Measurements from ENCODE around the gene VEGFC.

Gene VEGFC

DNA sequence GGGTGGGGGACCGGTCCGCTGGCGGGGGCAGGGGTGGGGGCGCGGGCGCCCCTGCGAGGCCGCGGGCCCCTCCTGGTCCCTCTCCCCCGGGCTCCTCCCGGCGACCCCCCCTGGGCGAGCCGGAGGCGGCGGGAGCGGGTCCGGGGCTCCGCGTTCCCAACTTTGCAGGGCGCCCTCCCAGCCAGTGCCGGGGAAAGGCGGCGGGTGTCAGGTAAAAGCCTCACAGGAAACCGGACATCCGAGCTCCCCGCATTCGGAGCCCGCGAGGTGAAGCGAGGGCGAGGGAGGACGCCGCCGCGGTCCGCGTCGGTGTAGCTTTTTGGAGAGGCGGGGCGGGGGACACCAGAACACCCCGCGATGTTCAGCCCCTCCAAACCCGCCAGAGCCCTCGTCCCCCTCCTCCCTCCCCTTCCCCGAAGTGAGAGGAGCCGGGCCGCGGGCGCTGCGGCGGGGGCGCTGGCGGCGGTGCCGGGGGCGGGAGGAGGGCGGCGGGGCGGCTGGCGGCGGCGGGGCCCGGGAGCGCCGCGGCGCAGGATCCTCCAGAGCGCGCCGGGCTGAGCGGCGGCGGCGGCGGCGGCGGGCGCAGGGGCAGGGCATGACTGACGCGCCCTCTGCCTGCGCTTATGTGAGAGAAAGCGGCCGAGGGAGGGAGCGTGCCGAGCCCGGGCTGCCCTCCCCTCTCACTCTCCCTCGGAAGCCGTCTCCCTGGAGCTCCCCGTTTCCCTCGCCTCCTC lies at the start of gene VEGFC:
Gene VEGFC (minus strand): TSS at position 597 of the 734 bp plus-strand sequence. CDS start 611 bp downstream, outside the sequence.
- DNase-seq = no peak

- no peak for DNase-seq
Observed at GRCh38 chr4:176841711-176842112, 49.0 kb upstream of the VEGFC start.

DNA sequence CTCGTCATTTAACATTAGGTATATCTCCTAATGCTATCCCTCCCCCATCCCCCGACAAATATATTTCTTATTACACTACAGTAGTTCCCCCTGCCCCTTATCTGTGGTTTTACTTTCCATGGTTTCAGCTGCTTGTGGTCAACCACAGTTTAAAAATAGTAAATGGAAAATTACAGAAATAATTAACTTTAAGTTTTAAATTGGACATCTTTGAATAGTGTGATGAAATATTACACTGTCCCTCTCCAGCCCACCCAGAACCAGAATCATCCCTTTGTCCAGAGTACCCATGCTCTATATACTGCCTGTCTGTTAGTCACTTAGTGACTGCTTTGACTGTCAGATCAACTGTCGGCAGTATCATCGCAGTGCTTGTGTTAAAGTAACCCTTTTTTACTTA lies 47.4 kb upstream of the VEGFC start:
- no peak for DNase-seq

DNA sequence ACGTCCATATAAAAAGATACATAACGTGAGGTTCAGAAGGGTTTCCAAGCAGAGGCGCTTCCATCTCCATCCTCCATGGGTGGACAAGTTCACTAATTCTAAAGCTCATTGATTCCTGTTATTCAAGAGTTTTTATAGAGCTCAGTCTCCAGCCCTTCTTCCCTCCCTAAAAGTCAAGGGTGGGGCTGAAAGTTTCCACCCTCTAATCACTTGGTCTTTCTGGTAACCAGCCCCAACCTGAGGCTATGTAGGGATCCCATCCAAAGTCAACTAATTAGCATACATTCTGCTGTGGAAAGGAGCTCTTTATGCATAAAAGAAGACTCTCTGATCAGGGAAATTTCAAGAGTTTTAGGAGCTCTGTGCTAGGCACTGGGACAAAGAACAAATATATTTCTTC lies 46.9 kb upstream of the VEGFC start:
- no peak for DNase-seq

DNA sequence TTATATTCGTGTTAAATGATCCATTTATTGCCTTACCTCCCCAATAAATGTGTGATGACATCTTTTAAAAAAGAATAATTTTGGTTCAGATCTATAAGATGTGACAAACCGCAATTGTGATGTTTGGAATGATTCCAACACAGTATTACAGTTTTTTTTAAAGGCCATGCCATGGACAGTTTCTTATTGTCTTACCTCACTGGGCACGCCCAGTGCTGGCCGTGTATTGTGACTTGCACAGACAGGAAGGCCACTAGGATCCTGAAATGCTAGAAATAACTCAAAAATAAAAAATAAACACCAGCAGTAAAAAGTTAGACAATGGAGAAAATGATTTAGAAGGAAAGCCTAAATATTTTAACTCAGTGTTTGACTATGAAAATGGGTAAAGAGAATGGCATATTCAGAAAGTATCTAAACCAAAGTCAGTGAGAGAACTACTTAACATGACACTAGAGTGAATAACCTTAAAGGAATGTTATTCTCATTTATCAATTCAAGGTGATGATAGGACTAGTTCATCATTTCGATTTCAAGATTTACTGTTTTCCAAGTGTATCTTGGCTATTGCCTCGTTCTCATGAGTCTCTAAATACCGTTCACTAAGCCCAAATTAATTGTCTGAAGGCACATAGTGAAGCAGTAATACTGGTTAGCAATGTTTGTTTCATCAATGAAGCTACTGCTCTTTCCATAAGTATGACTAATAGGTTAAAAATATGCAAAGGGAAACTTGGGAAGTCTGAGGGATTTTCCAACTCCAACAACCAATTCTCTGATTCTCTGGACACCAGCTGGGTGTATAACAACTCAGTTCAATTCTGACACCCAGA lies 46.1 kb upstream of the VEGFC start:
- no peak for DNase-seq

- no peak for DNase-seq
Observed at GRCh38 chr4:176837169-176837895, 44.6 kb upstream of the VEGFC start.

DNA sequence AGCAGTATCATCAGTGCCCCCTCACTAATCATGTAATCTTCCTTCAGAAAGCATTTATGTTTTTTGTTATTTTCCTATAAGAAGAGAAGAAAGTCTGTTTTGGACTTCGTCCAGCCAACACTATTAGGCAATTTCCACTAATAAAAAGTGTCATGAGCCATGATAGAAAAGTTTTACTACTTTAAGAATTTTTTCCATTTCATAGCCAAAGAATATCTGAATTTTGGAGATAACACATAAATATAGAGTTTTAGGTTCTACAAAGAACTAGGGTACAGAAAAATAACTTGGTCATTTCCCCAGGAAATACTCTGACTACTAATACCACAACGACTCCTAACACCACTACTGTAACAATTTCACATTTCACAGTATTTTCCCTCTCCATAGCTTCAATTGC lies 41.8 kb upstream of the VEGFC start:
- no peak for DNase-seq

DNA sequence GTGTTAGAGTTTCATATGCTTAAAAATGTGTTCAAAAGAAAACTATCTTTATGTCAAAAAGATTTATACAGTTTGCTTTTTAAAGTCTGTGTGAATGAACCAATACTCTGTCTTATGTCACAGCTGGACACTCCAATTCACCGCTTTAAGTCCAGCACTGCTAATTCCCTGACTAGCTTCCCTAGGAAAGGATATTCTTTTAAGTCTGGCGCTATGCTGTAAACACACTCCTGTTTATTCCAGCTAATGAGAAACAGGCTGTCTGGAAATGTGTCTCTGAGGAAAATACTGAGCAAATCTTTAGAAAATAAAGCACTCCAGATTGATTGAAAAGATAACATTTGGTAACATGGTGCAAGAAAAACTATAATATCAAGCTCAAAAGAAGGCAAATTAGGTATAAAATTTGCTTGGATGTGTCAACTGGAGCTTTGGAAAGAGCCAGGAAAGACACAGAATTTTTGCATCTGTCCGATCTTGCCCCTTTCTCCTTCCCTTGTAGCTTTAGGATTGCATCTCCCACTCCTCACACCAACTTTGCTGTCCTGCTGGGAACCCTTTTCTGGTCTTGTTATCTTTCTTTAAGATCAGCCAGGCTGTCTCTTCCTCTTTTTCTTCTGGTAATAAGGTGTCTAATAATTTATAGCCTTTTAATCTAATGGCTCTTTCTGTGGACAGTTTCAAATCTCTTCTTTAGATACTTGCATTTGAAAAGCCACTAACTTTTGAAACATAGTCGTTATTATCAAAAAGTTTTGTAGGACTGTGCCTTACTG lies 40.9 kb upstream of the VEGFC start:
- no peak for DNase-seq

DNA sequence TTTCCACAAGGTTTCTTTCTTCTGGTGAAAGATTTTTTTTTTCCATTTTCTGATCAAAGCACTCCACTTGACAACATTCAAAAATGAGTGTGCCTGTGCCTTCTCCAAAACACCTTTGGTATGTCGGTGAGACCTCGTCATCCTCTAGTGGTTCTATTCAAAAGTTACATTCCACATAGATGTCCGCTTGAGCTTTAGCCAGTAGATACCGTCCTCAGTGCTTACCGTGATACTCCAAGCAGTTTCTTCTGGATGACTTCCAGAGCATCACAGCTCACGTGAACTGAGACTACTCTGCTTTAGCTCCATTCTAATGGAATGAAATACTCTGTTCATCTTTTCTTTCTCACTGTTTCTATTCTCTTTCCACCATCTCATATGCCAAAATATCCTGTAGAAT lies 38.2 kb upstream of the VEGFC start:
- DNase-seq = no peak

GRCh38 chr4:176825586-176825985 lies 32.9 kb upstream of the VEGFC start:
- no peak for DNase-seq

- no peak for DNase-seq
Observed at GRCh38 chr4:176824645-176825366, 32.1 kb upstream of the VEGFC start.

DNA sequence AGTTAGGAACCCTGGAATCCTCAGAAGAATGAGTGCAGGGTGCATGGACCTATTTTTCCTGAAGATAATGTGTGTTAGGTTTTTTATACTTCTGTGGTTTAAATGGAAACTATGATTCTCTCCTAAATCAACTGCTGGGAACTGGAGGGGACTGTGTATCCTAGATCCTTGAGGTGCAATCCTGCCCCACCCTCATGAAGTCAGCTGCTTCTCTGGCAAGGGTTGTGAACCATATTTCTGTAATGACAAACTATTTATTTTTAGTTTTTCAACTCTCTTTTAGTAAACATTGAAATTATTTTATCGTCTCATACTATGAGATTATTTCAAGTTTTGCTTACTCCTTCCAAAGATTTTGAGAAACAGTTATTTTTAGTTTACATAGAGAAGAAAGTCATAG lies 25.8 kb upstream of the VEGFC start:
- no peak for DNase-seq

DNA sequence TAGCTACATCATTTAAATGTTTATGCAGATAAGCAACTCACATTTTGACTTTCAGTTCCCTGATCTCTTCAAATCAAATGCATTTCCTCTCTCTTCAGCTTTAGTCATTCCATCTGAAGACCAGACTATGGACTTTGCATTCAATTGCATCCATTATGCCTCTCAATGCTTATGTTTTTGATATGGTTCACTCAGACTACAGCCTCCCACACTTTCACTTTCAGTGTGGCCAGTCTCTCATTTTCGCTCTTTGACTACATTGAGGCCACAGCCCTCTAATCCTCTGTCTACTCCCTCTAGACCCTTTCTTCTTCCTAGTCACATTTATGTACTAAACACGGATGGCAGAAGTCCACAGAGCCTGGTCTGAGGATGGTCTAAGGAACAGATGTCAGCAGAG lies 24.5 kb upstream of the VEGFC start:
- no peak for DNase-seq

- DNase-seq = no peak
Observed at GRCh38 chr4:176814770-176815169, 22.0 kb upstream of the VEGFC start.

DNA sequence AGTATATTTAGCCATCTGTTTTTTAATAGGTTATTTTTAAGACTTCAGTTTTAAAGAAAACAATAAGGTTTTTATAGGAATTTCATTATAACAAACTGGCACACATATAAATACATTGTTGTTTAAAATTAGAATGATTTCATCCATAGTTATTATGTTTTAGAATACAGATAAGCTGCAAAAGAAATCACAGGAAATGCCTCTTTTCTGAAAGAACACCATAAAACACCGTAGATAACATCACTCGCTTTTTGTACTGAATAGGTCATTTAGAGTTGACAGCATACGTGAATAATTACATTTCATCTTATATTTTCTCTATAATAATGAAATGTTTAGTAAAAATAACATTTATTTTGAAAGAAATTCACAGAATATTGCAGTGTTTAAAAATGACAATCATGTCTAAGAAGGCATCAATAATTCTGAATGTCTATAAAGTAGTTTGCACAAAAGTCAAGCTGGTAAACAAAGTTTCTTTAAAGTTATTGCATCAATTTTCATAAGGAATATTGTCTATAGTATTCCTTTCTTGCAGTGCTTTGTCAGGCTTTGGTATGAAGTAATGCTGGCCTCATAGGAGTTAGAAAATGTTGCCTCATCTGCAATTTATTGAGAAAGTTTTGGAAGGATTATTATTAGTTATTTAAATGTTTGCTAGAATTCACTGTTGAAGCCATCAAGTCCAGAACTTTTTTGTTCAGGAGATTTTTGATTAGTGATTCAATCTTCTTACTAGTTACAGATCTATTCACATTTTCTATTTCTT lies 17.9 kb upstream of the VEGFC start:
- DNase-seq = no peak

DNA sequence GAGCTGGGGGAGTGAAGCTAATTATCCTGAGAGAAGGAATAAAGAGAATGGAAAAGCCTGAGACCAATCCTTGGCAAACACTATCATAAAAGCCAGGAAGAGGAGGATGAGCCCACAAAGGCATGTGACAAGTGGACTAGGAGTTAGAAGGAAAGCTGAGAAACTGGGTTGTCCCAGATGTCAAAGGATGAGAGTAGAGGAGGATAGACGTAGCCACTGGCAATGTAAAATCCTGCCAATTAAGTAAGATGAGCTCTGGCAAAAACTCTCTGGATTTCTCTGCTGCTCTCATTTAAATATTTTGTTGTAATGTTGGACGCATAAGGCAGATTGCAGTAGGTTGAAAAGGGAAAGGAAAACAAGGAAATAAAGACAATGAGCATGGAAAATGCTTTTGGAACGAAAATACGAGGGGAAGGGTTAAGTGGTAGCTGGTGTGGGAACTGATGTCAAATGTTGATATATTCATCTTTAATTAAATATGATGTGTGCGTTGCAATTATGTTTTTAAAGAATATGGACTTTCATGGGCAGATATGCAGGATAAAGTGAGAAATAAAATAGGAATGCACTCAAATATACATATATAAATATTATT lies 14.2 kb upstream of the VEGFC start:
- DNase-seq = no peak

DNA sequence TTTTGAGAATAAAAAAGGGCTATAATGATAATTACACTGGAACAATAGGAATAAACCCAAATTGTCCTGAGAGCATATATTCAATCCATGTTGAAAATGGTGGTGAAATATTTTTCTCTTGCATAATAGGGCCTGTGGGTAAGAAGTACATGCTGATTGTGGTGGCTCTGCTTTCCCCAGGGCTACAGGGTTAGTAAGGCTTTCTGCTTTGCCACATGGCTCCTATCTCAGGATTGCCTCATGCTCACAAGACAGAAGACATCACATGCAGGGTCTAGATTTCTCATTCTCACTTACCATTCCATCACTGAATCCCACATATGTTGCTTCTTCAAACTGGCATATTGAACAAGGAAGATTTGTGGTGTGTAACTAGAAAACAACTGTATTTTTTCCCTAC lies 12.4 kb upstream of the VEGFC start:
- DNase-seq = no peak

DNA sequence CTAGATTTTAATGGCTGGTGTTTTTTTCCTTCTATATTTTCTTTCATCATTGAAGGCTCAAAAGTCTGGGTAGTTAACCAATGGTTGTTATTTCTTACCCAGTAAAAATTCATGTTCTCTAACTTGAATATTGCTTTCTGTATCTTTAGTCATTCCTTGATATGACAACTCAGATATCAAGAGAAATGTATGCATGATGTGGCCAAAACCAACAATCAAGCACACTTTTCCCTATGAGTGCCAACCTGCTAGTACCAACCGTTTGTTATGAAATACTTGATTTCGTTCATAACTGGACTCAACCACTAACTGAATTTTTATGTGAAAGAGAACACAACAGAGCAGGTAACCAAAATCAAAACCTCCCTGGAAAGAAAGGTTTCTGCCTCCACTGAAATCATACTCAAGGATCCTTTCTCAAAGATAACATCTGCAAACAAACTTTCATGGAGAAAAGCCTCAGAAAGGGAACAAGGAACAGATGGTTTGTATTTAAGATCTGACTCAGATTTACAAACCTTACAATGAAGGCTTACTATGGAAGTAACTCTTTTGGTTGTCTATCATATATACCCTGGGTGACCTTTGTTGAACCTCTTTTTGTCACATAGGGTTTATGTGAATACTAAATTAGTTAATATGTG lies 8.3 kb upstream of the VEGFC start:
- no peak for DNase-seq

DNA sequence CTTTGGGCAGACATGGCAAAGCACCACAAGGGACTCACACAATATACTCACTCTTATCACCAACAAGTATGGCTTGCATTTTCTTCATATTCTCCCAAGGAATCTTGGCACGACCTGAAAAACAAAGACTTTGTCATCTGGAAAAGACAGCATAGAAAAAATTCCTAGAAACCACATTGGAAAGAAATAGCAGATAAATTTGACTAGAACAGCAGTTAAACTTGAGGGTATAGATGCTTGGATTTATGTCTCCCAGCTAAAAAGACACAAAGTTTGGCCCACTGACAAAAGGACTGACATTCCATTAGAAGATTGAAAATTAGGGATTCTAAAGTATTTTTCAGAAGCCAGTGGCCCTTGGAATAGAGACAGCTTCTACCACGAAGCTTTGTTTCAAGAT lies 6.9 kb upstream of the VEGFC start:
- DNase-seq = no peak

DNA sequence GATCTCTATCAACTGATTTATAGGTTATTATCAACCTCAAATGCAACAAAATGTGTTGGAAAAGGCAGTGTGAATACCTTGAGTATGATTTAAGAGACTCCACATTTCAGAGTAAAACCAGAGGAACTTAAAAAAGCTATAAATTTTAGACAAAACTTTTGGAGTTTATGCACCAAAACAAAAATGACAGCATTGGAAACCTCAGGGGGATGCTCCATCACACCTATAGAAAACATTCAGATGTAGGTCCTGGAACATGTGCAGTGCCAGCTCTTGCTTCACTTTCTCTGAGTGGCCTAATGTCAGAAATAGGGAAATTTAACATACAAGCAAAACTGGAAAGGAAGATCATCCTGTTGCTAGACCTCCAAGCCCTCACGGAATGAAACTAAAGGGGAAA lies 5.8 kb upstream of the VEGFC start:
- no peak for DNase-seq

GRCh38 chr4:176795441-176795840 lies 2.7 kb upstream of the VEGFC start:
- no peak for DNase-seq

All from CD4-positive, alpha-beta T cell treated with Interleukin-10 for 1 hour (primary cell).